ENCODE data around the gene TRABD2B. TPM values are rescaled to one million over a fixed set of nuclear protein-coding genes. Genes with fewer than 3 reads are reported as not detected.

Gene TRABD2B
- total RNA-seq, 1 experiment from 2014 or later, result not detected

DNA sequence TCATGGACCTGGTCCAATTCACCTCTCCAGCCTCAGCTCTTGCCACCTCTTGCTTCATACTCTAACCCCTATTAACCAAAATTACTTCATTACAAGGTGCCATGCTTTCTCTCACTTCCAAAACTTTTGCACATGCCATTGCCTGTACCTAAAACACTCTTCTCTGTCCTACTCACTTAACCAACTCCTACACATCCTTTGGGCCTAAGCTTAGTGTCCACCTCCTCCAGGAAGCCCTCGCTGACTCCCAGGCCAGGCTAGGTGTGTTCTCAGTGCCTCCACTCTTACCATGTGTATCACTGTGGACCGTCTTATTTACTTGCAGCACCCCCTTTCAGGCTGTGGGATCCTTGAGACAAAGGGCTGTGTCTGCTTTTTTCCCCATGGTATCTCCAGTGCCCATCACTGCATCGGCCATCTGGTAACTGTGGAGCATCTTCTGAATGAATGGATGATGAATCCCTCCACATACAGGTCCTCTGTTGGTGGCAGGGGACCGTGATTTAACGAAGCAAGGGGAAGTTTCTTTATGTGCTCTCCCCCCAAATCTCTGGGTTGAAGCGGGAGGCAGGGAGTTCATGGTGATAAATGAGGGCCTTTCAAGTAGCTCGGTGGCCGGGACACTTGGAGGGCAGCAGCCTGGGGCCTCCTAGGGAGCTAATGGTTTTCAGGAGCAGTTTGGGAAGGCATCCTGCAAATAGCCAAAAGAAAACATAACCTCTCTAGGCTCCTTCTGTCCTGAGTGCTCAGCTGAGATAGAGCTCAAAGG lies 111.9 kb downstream of the TRABD2B start:
- no peaks in the 10 kb centered on the region for H3K9me3 ChIP-seq (ENCODE audit: low read depth, low read length, poor library complexity, severe bottlenecking)
- no peak overlapping the region for H3K4me3 ChIP-seq (ENCODE audit: low read depth, low read length, poor library complexity, severe bottlenecking)
- BruUV-seq (replicated peaks), result no TSS peak
- H3K27ac ChIP-seq (ENCODE audit: low read depth, low read length, poor library complexity, severe bottlenecking), result no peak overlapping the region
- H3K36me3 ChIP-seq (ENCODE audit: insufficient read depth, low read length, poor library complexity, severe bottlenecking), result no peaks in the 10 kb centered on the region
- TF ChIP-seq CTCF (conservative IDR thresholded peaks at IDR 0.05; ENCODE audit: low read depth, low read length), result no peak
- TF ChIP-seq EZH2 (IDR thresholded peaks at IDR 0.05; ENCODE audit: borderline replicate concordance, low read depth, low read length, poor library complexity, severe bottlenecking), result no peak
- no peaks in the 10 kb centered on the region for H3K4me1 ChIP-seq (ENCODE audit: insufficient read depth, low read length, poor library complexity, severe bottlenecking)
- ChIA-PET POLR2A (ENCODE audit: low non-redundant PET) (no interaction called here), CTCF (no interaction called here)
- no peak for DNase-seq (ENCODE audit: low spot score)
- H3K27me3 ChIP-seq (replicated peaks; ENCODE audit: insufficient read depth, low read depth, low read length, poor library complexity), result no peaks in the 10 kb centered on the region
- intact Hi-C loops (cut with micrococcal nuclease; ENCODE audit: unreplicated experiment), result no loop called here

DNA sequence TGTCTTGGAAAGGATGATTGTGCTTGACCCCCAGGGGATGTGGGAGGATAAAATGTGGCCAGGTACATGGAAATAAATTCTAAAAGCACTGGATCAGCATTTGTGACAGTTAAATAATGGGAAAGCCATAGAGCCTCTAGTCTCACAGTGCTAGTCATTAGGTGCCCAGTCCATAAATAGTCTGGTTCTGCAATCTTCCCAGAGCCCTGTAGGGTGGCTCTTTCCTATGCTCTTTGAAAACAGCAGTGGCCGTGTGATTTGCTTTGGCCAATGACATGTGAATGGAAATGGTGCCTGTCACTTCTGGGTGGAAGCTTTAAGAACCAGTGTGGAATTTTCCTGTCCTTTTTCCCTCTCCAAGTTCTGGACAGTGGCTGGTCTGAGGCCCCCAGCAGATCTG lies 113.2 kb downstream of the TRABD2B start:
- ChIA-PET CTCF (no interaction called here), POLR2A (ENCODE audit: low non-redundant PET) (interaction anchor here (0.6 kb wide), 1 partner anchor 27 kb away, joined by 3 read pairs; no protein-coding TSS in a partner anchor)
- intact Hi-C loops (cut with micrococcal nuclease; ENCODE audit: unreplicated experiment), result no loop called here
- Histone ChIP-seq H3K27ac (ENCODE audit: low read depth, low read length, poor library complexity, severe bottlenecking) (no peak overlapping the region), H3K4me3 (ENCODE audit: low read depth, low read length, poor library complexity, severe bottlenecking) (no peak overlapping the region), H3K27me3 (replicated peaks; ENCODE audit: insufficient read depth, low read depth, low read length, poor library complexity) (no peaks in the 10 kb centered on the region), H3K36me3 (ENCODE audit: insufficient read depth, low read length, poor library complexity, severe bottlenecking) (no peaks in the 10 kb centered on the region), H3K4me1 (ENCODE audit: insufficient read depth, low read length, poor library complexity, severe bottlenecking) (no peaks in the 10 kb centered on the region), H3K9me3 (ENCODE audit: low read depth, low read length, poor library complexity, severe bottlenecking) (no peaks in the 10 kb centered on the region)
- BruUV-seq (replicated peaks), result no TSS peak
- TF ChIP-seq EZH2 (IDR thresholded peaks at IDR 0.05; ENCODE audit: borderline replicate concordance, low read depth, low read length, poor library complexity, severe bottlenecking), result no peak
- TF ChIP-seq CTCF (conservative IDR thresholded peaks at IDR 0.05; ENCODE audit: low read depth, low read length), result no peak
- DNase-seq (ENCODE audit: low spot score), result no peak

DNA sequence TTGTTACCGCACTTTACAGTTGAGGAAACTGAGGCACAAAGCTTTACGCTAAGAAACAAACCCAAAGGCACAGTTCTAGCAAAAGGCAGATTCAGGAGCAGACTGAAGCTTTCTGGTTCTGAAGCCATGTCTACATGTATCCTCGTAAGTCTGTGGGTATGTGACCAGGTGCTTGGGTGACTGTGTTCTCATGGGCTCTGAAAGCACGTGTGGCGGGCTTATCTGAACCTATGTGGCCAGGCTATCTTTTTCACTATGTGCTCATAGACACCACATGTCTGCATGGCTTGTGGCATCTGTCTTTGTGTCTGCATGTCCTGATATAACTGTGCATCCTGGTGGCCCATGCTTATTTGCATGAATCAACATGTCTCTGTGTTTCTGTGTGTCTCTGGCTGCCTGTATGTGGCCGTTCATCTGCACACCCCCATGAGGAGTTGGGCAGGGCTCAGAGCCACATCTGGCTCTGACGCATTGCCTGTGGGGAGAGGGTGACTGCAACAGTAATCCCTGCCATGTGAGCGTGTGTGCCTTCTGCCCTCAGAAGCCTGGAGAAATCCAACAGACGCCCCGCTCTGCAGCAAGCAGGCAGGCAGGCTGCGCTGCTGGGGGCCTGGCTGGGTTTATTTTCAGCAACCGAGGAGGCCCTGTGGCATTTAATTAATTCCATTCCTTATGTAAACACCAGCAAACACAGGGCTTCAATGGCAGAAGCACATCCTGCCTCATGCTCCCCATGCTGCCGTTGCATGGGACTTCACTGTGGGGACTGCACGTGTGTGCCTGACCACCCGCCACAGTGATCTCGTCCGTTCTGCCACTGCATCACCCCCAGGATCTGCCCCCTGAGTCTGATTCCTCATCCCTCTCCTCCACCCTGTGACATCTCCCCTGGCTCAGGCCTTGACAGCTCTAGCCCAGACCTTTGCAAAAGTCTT lies 115.4 kb downstream of the TRABD2B start:
- intact Hi-C loops (cut with micrococcal nuclease; ENCODE audit: unreplicated experiment), result no loop called here
- no peaks in the 10 kb centered on the region for H3K4me1 ChIP-seq (ENCODE audit: insufficient read depth, low read length, poor library complexity, severe bottlenecking)
- no peak for TF ChIP-seq CTCF (conservative IDR thresholded peaks at IDR 0.05; ENCODE audit: low read depth, low read length)
- TF ChIP-seq EZH2 (IDR thresholded peaks at IDR 0.05; ENCODE audit: borderline replicate concordance, low read depth, low read length, poor library complexity, severe bottlenecking), result no peak
- no peaks in the 10 kb centered on the region for H3K27me3 ChIP-seq (replicated peaks; ENCODE audit: insufficient read depth, low read depth, low read length, poor library complexity)
- no peak for DNase-seq (ENCODE audit: low spot score)
- H3K36me3 ChIP-seq (ENCODE audit: insufficient read depth, low read length, poor library complexity, severe bottlenecking), result no peaks in the 10 kb centered on the region
- no TSS peak for BruUV-seq (replicated peaks)
- POLR2A ChIA-PET (ENCODE audit: low non-redundant PET), result no interaction called here
- no peak overlapping the region for H3K4me3 ChIP-seq (ENCODE audit: low read depth, low read length, poor library complexity, severe bottlenecking)
- CTCF ChIA-PET, result no interaction called here
- no peak overlapping the region for H3K27ac ChIP-seq (ENCODE audit: low read depth, low read length, poor library complexity, severe bottlenecking)
- H3K9me3 ChIP-seq (ENCODE audit: low read depth, low read length, poor library complexity, severe bottlenecking), result no peaks in the 10 kb centered on the region

Data from A673 (cell line).